CD4-positive, CD25-positive, alpha-beta regulatory T cell (primary cell): ENCODE results near the gene C22orf42. TPM values are rescaled to one million over a fixed set of nuclear protein-coding genes. Genes with fewer than 3 reads are reported as not detected.
"Not testable (repeated sequence)": the region's sequence is repeated elsewhere in the genome, so short reads cannot be mapped to it uniquely, and the experiment has no call there.

ENCODE experiments used
- ATAC-seq, 2 donors: fragments of 150-1000 bp; cut with Tn5 transposase; one replicate each; pipeline ENCODE4 v1.10.0; 2021; ENCODE audit warnings: low read depth in 2 of 2, moderate number of reproducible peaks in 2 of 2, moderate library complexity in 1 of 2
- DNase-seq, 3 donors: peaks; one replicate each; pipeline versions ENCODE4 v3.0.0 to v3.0.0-alpha.2; 2012 to 2022; ENCODE audit warnings: mixed read lengths in 1 of 3
- H3K27ac ChIP-seq: one replicate; pipeline ENCODE4 v1.7.0; 2013; ENCODE audit warnings: mild to moderate bottlenecking, low read length; ENCODE audit not compliant: insufficient read depth, poor library complexity, severe bottlenecking
- H3K27me3 ChIP-seq: one replicate; pipeline ENCODE4 v1.7.0; 2013; ENCODE audit warnings: low read length; ENCODE audit not compliant: control insufficient read depth, insufficient read depth
- H3K36me3 ChIP-seq: one replicate; pipeline ENCODE4 v1.7.0; 2013; ENCODE audit warnings: mild to moderate bottlenecking, low read length, moderate library complexity; ENCODE audit not compliant: control insufficient read depth, insufficient read depth
- H3K4me1 ChIP-seq: 2 replicates; pipeline ENCODE4 v1.7.0; 2013; ENCODE audit warnings: mild to moderate bottlenecking, low read length; ENCODE audit not compliant: insufficient read depth, control insufficient read depth, poor library complexity, severe bottlenecking
- H3K4me3 ChIP-seq: one replicate; pipeline ENCODE4 v1.7.0; 2013; ENCODE audit warnings: low read depth, mild to moderate bottlenecking, low read length, moderate library complexity
- H3K9me3 ChIP-seq, 2 experiments: 1 replicate in 1 of 2; 2 replicates in 1 of 2; pipeline ENCODE4 v1.7.0; 2013; ENCODE audit warnings: low read length in 2 of 2, mild to moderate bottlenecking in 1 of 2, moderate library complexity in 1 of 2; ENCODE audit not compliant: control insufficient read depth in 2 of 2
- H3K27ac Mint-ChIP-seq, 3 donors: one replicate each; pipeline ENCODE4 v1.8.0; 2020 to 2022; ENCODE audit warnings: mild to moderate bottlenecking in 3 of 3, mixed read lengths in 3 of 3, moderate library complexity in 2 of 3
- H3K27me3 Mint-ChIP-seq: one replicate; pipeline ENCODE4 v1.8.0; 2022; ENCODE audit warnings: mild to moderate bottlenecking, mixed read lengths
- H3K36me3 Mint-ChIP-seq: one replicate; pipeline ENCODE4 v1.8.0; 2020; ENCODE audit warnings: mixed read lengths
- H3K4me1 Mint-ChIP-seq, 4 donors: one replicate each; pipeline ENCODE4 v1.8.0; 2020 to 2022; ENCODE audit warnings: mixed read lengths in 4 of 4, mild to moderate bottlenecking in 1 of 4
- H3K4me3 Mint-ChIP-seq, 4 donors: one replicate each; pipeline ENCODE4 v1.8.0; 2020 to 2022; ENCODE audit warnings: mild to moderate bottlenecking in 4 of 4, mixed read lengths in 4 of 4, moderate library complexity in 3 of 4
- H3K9me3 Mint-ChIP-seq, 7 donors: one replicate each; pipeline ENCODE4 v1.8.0; 2020 to 2022; ENCODE audit warnings: mixed read lengths in 7 of 7, mild to moderate bottlenecking in 3 of 7, moderate library complexity in 2 of 7
- polyA plus RNA-seq, 4 donors: library from polyadenylated mRNA; unstranded; fragments of 300-500 nt; fragmentation: Illumina TruSeq; gene quantifications; one replicate each; pipeline ENCODE4 v1.2.3, GENCODE V29; 2021
- total RNA-seq: library from RNA; stranded (reverse); gene quantifications from one replicate; pipeline ENCODE4 v1.2.3, GENCODE V29; 2022

C22orf42 gene
- total and polyA plus RNA-seq, 5 donors from 2014 or later = not detected

DNA sequence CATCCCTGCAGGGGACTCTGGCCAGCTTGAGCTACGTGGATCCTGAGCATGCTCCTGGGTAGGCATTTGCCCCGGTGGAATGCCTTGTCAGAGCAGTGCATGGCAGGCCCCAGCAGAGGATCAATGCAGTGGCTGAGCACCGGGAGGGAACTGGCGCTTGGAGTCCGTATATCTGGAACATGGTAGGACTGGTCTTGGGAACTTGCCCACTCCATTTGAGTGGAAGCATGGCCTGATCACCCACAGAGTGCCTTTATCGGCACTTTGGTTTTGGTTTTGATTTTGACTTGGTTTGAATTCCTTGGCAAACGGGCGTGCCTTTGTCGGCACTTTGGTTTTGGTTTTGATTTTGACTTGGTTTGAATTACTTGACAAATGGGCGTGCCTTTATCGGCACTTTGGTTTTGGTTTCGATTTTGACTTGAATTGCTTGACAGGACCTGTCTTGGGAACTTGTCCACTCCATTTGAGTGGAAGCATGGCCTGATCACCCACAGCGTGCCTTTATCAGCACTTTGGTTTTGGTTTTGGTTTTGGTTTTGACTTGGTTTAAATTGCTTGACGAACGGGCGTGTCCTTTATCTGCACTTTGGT is 21.3 kb downstream of the C22orf42 start:
- not testable (repeated sequence) for H3K36me3 Mint-ChIP-seq, H3K9me3 Mint-ChIP-seq, H3K9me3 ChIP-seq, H3K27me3 ChIP-seq, H3K4me1 ChIP-seq, H3K27me3 Mint-ChIP-seq, H3K36me3 ChIP-seq
- DNase-seq (peak; percentile 44 to 90 (median 60)), ATAC-seq (peak; percentile 61 to 68)
- peaks cover 14 to 35% (median 14%) of the 10 kb centered on the region in 4 donors for H3K4me1 Mint-ChIP-seq
- H3K4me3 Mint-ChIP-seq = peak overlapping the region; percentile 87 to 94 (median 92)
- H3K4me3 ChIP-seq = peak overlapping the region; percentile 87
- H3K27ac Mint-ChIP-seq = peak overlapping the region; percentile 78 to 93 (median 89)
- H3K27ac ChIP-seq = peak overlapping the region; percentile 60

DNA sequence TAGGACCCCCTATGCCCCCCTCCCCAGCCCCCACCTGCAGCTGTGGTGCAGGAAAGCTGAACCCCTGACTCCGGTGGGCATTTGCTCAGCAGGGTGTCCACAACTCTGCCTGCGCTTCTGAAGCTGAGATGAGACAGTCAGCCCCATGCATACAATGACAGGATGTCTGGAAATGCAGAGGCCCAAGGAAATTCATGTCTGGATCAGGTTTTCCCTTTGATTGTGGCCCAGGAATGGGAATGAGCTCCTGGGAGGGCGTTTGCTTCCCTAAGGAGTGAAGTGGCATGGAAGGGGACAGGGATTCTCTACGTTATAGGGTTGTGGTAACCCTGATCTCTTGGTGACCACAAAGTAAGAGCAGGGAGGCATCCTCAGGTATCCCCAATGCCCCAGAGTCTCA is 22.2 kb downstream of the C22orf42 start:
- Mint-ChIP-seq H3K4me3 (peak overlapping the region in 2 of 4 donors; percentile 92 to 94), H3K27ac (peak overlapping the region in 2 of 3 donors; percentile 89 to 93), H3K4me1 (peaks cover 11 to 27% (median 14%) of the 10 kb centered on the region in 4 donors)
- H3K36me3 ChIP-seq, H3K27ac ChIP-seq, H3K36me3 Mint-ChIP-seq, H3K27me3 ChIP-seq, H3K9me3 ChIP-seq, H3K4me3 ChIP-seq, H3K4me1 ChIP-seq, DNase-seq, ATAC-seq, H3K9me3 Mint-ChIP-seq, H3K27me3 Mint-ChIP-seq: not testable (repeated sequence)

DNA sequence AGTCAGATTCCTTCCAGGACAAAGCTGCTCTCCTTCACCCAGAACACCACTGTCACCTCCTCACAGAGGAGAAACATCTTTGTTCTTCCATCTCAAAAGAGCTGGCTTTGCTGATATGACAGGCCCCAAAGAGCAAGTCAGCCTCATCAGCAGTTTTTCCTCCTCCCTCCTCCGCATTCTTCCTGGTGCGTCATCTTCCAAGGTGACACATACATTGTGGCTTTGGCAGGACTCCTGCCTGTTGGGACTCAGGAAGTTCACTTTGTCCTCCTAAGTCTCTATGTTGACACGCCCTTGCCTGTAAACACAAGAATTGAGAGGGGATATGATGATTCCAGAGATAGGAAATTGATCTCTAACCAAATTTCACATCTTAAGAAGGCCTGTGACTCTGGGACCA is 23.1 kb downstream of the C22orf42 start:
- Mint-ChIP-seq H3K4me1 (peaks cover 11 to 25% (median 14%) of the 10 kb centered on the region in 4 donors), H3K4me3 (peak overlapping the region in 2 of 4 donors; percentile 15 to 33)
- not testable (repeated sequence) for H3K36me3 Mint-ChIP-seq, H3K27me3 ChIP-seq, H3K27me3 Mint-ChIP-seq, DNase-seq, H3K36me3 ChIP-seq, H3K4me3 ChIP-seq, ATAC-seq, H3K9me3 ChIP-seq, H3K27ac ChIP-seq, H3K27ac Mint-ChIP-seq, H3K9me3 Mint-ChIP-seq, H3K4me1 ChIP-seq

DNA sequence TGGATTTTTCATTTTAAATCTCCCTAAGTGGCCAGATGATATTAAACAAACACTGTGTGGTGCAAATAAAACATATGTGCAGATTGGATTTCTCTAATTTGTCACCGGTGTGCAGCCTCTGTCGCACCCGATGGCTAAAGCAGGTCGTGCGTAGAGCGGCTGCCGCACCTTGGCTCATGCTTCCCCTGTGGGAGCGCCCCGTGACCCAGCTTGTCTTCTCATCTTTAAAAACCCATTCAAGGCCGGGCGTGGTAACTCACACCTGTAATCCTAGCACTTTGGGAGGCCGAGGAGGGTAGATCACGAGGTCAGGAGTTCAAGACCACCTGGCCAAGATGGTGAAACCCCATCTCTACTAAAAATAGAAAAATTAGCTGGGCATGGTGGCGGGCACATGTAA is 24.3 kb downstream of the C22orf42 start:
- H3K4me3 ChIP-seq, H3K36me3 ChIP-seq, H3K9me3 Mint-ChIP-seq, H3K36me3 Mint-ChIP-seq, H3K27me3 ChIP-seq, H3K4me1 ChIP-seq, H3K27ac ChIP-seq, H3K9me3 ChIP-seq, H3K27me3 Mint-ChIP-seq, H3K27ac Mint-ChIP-seq, ATAC-seq, DNase-seq: not testable (repeated sequence)
- H3K4me3 Mint-ChIP-seq = peak overlapping the region in 1 of 4 donors; percentile 32
- H3K4me1 Mint-ChIP-seq = peaks cover 11 to 23% (median 14%) of the 10 kb centered on the region in 4 donors

DNA sequence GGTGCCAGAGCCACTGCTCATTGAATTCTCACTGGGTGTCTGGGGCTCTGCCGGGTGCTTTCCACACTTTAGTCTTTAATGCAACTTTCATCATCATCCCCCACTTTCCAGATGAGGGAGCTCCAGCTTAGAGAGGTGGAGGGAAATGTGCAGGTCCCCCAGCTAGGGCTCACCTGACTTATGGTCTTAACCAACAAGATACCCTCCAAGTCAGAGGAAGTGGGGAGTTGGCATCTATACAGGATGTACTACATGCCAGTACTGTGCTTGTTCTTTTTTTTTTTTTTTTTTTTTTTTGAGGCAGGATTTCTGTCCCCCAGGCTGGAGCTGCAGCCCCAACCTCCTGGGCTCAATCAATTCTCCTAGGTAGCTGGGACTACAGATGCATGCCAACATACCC is 26.3 kb downstream of the C22orf42 start:
- Mint-ChIP-seq H3K9me3 (no peaks in the 10 kb centered on the region), H3K27me3 (no peaks in the 10 kb centered on the region), H3K27ac (no peak overlapping the region), H3K4me3 (no peak overlapping the region), H3K36me3 (no peaks in the 10 kb centered on the region), H3K4me1 (peaks cover 4 to 14% (median 6%) of the 10 kb centered on the region in 4 donors)
- Histone ChIP-seq H3K4me3 (no peak overlapping the region), H3K27ac (no peak overlapping the region), H3K36me3 (no peaks in the 10 kb centered on the region), H3K4me1 (peaks cover 8% of the 10 kb centered on the region), H3K27me3 (no peaks in the 10 kb centered on the region), H3K9me3 (no peaks in the 10 kb centered on the region)
- DNase-seq (peak in 1 of 3 donors; percentile 44), ATAC-seq (no peak)

DNA sequence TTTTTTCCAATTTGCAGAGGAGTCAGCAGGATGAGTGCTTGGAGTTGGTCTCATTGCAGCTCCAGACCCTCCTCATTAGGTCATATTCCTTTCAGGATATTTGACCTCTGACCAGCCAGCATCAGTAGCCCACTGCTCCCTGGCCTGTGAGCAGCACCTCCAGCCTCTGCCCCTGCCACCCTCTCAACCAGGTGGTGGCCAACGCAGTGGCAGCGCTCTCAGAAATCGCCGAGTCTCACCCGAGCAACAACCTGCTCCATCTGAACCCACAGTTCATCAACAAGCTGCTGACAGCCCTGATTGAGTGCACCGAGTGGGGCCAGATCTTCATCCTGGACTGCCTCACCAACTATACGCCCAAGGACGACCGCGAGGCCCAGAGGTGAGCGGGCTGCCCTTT is 27.0 kb downstream of the C22orf42 start:
- H3K9me3 Mint-ChIP-seq = no peaks in the 10 kb centered on the region
- no peaks in the 10 kb centered on the region for H3K36me3 Mint-ChIP-seq
- Histone ChIP-seq H3K36me3 (no peaks in the 10 kb centered on the region), H3K9me3 (no peaks in the 10 kb centered on the region), H3K27ac (no peak overlapping the region), H3K4me1 (peaks cover 1% of the 10 kb centered on the region), H3K4me3 (no peak overlapping the region), H3K27me3 (no peaks in the 10 kb centered on the region)
- H3K4me3 Mint-ChIP-seq = no peak overlapping the region
- no peak for ATAC-seq
- H3K27ac Mint-ChIP-seq = no peak overlapping the region
- H3K27me3 Mint-ChIP-seq = no peaks in the 10 kb centered on the region
- no peak for DNase-seq
- peaks cover 0 to 8% (median under 1%) of the 10 kb centered on the region in 4 donors for H3K4me1 Mint-ChIP-seq

DNA sequence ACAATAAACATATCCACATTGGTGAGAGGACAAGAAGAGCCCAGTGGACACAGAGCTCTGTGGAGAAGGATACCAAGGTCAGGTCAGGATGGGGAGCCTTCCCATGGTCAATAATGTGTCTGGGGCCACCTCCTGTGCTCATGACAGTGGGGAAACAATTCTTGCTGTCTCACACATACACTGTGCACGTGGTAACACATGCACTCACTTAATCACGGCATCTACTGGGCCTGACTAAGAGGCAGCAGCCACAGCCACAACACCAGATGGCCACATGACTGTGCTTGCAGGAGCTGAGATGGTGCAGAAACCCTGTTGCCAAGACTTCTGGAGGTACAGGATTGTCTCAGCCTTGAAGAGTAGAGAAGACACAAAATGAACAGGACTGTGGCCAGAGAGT is 28.6 kb downstream of the C22orf42 start:
- Histone ChIP-seq H3K36me3 (no peaks in the 10 kb centered on the region), H3K27ac (no peak overlapping the region), H3K4me1 (peaks cover 3% of the 10 kb centered on the region), H3K4me3 (no peak overlapping the region), H3K27me3 (no peaks in the 10 kb centered on the region), H3K9me3 (no peaks in the 10 kb centered on the region)
- H3K4me3 Mint-ChIP-seq = no peak overlapping the region
- no peak for ATAC-seq
- H3K27ac Mint-ChIP-seq = no peak overlapping the region
- no peak for DNase-seq
- H3K9me3 Mint-ChIP-seq = no peaks in the 10 kb centered on the region
- no peaks in the 10 kb centered on the region for H3K36me3 Mint-ChIP-seq
- H3K4me1 Mint-ChIP-seq = peaks cover 0 to 3% (median under 1%) of the 10 kb centered on the region in 4 donors
- no peaks in the 10 kb centered on the region for H3K27me3 Mint-ChIP-seq

DNA sequence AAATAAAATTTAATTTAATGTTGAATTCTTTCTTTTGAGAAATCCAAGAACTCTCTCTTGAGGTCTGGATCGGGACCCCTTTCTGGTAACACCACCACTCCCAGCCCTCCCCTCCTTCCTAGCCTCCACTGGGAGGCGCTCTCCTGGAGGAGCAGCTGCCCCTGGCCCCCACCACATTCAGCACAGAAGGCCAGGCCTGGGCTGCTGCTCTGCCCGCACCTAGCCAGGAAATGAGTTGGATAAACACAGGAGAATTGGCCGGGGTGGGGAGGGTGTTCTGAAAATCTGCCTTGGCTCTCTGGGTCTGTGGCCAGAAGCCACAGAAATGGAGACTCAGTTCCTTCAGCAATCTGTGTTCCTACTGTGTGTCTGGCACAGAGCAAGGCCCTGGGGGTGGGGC is 31.2 kb downstream of the C22orf42 start:
- Mint-ChIP-seq H3K27me3 (no peaks in the 10 kb centered on the region), H3K4me3 (no peak overlapping the region), H3K36me3 (no peaks in the 10 kb centered on the region), H3K9me3 (peaks cover 0 to 2% (median 0%) of the 10 kb centered on the region in 7 donors), H3K27ac (no peak overlapping the region), H3K4me1 (peaks cover 5 to 21% (median 9%) of the 10 kb centered on the region in 4 donors)
- H3K27me3 ChIP-seq = no peaks in the 10 kb centered on the region
- DNase-seq (no peak), ATAC-seq (no peak)
- no peak overlapping the region for H3K27ac ChIP-seq
- H3K4me1 ChIP-seq = peaks cover 4% of the 10 kb centered on the region
- no peaks in the 10 kb centered on the region for H3K36me3 ChIP-seq
- no peaks in the 10 kb centered on the region for H3K9me3 ChIP-seq
- no peak overlapping the region for H3K4me3 ChIP-seq
